GM12892 (cell line): ENCODE data around the gene MYO1E.

ENCODE experiments used
- POLR2AphosphoS5 ChIP-seq: IDR thresholded peaks from 2 replicates; pipeline ENCODE4 v1.6.1; 2011; ENCODE audit warnings: low read depth, low read length, control low read depth
- TAF1 ChIP-seq: IDR thresholded peaks from 2 replicates; pipeline ENCODE4 v1.6.1; 2011; ENCODE audit warnings: low read depth, mild to moderate bottlenecking, control low read depth, low read length, borderline replicate concordance

DNA sequence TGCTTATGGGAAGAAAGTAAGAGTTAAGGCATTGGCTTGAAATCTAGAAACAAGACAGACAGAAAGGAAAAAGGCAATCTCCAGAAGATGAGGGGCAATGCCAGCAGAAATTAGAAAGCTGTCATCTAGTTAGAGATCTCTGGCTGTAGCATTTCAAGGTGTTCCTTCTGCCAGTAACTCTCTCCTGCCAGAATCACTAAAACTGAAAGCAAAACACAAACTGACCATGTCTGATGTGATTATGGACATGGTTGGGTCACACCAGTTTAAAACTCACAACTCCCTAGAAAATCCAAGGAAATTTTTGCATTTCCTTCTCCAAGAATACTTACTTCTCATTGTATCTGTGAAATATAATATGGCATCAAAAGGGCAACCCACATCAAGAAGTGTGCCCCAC, 83.1 kb downstream of the MYO1E start:
- no peak for TF ChIP-seq POLR2AphosphoS5
- TF ChIP-seq TAF1: no peak
